HG02610 (cell line): ENCODE data around the gene RNF5.
"Not testable (repeated sequence)": the region's sequence is repeated elsewhere in the genome, so short reads cannot be mapped to it uniquely, and the experiment has no call there.

ENCODE experiments used
- ATAC-seq: cut with Tn5 transposase; IDR thresholded peaks from one replicate; pipeline ENCODE4 v1.9.1; 2021; ENCODE audit warnings: mild to moderate bottlenecking, moderate library complexity; ENCODE audit not compliant: unreplicated experiment

RNF5 gene

DNA sequence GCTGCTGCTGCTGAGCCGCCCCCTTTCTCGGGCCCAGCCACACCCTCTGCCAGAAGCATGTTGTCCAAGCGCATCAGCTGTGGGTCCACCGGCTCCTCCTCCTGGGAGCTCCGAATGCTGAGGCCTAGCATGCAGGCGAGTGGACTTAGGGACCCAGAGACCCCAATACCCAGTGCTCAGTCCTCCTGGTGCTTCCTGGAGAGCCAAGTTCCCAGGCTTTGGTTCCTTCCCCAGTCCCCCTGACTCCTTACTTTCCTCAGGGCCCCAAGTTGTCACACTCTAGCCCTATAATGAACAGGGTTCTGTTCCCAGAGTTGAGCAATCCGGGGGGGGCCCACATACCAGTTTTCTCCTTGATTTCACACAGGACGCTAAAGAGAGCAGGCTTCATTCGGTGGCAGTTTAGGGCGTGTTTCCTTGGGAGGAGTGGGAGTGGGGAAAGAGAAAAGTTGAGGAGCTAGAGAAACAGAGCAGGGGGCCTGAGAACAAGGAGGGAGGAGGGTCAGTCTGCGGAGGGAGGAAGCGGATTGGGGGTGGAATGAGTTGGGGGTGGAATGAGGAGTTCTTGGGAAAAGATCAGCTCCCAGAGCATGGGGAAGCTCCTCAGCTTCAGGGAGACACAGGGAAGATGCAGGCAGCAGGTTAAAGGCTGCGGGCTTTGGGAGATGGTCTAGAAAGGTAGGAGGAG is 10.3 kb downstream of the RNF5 start:
- ATAC-seq: no peak

DNA sequence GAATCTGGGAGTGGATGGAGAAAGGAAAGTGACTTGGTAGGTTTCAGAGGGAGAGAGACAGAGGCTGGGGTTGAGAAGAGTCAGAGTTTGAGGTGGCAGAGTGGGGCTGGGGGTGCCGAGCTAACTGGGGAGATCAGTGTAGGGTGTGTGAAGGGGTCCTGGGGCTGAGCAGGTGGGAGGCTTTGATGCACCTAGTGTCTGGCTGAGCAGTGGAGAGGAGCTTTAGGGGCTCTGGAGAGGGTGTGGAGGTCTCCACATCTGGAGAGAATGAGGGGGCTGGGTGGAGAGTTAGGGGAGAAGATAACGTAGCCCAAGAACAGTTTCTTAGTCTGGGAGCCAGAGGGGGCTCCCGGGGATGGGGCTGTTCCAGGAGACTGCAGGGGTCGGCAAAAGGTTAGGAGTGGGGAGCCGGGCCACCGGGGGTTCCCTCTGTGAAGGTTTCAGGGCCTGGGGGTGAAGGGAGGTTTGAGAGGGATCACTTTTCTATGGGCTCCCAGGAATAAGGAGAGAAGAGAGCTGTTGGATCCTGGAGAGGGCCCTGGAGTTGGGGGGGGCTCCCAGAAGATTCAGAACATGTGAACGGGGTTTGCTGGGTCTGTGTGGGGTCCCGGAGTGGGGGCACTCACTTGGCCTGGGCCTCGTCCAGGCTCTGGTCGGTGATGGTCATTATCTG is 11.0 kb downstream of the RNF5 start:
- ATAC-seq: no peak

DNA sequence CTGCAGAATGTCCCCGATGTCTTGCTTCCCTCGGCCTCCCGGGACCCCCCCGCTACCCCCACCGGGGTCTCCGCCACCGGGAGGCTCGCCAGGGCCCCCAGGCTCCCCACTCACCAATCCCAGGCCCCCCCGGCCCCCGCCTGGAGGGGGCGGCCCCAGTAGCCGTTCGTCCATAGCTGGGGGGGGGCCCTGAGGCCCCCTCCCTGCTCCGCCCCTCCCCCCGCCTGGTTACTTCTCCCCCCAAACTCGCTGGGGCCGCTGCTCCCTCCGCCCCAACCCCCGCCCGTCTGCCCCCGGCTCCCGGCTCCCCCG is 11.5 kb downstream of the RNF5 start:
- ATAC-seq: no peak

DNA sequence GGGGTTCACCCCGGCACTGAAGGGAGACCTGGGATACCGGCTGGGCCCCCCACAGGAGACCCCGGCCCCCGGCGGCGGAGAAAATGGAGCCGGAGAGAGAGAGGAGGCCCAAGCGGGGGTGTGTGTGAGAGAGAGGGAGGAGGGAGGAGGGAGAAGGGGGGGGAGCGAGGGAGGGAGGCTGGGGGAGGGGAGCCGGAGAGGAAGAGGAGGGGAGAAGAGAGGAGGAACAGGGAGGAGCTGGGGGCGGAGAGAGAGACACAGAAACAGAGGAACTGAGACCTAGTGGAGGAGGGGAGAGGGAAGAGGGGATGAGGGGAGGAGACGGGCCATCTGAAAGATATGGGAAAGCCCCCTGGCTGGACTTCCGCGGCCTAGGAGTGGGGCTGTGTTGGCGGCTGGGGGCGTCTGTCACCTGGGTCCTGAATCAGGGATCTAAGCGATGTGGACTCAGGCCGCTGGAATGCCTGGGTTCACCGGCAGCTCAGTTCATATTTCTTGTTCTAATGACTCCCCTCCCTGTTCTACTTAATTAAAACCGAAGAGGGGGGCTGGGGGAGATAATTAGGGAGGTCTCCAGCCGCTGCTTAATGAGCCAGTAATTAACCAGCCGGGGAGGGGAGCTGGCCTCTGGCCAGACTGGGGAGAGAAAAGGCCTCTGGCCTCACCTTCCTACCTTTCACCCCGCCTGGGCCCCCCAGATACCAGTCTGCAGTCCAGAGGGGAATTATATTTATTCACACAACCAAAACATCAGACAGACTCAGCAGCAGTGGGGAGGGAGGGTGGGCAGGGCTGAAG is 12.0 kb downstream of the RNF5 start, which contains the start of gene PBX2:
Gene PBX2, minus strand, starts transcription at position 149 of the 798 bp plus-strand sequence. CDS start 287 bp downstream, outside the sequence.
- peak; percentile 69 for ATAC-seq

DNA sequence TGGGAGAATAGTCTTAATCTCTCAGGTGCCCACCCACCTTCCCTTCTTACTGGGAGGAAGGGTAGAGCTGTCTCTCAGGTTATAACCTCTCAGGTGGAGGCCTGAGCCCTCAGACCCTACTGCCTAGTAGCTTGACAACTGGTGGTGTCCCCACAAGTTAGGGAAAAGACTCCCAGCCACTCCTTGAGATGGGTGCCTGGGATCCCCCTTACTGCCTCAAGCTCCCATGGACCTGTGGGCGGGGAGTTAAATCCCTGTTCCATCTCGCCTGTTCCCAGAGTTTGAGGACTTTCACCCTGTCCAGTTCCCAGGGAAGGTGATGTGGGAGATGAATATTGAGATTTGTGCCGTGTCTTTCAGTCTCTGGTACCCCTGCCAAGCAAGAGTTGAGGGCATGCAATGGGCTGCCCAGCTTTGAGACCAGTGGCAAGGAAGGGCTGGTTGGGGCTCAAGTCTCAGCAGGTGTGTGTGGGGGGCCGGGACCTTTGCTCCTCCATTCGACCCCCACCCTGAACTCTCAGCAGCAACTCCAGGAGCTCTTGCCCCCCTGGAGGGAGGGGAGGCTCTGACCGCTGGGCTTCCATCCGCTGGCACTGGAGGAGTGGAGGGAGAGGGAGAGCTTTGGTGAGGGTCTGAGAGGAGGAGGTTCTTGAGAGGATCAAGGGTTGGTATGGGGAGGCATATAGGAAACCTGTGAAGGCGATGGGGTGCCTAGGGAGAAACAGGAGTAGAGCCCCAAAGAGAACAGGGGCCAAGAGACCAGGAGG is 12.9 kb downstream of the RNF5 start:
- no peak for ATAC-seq

DNA sequence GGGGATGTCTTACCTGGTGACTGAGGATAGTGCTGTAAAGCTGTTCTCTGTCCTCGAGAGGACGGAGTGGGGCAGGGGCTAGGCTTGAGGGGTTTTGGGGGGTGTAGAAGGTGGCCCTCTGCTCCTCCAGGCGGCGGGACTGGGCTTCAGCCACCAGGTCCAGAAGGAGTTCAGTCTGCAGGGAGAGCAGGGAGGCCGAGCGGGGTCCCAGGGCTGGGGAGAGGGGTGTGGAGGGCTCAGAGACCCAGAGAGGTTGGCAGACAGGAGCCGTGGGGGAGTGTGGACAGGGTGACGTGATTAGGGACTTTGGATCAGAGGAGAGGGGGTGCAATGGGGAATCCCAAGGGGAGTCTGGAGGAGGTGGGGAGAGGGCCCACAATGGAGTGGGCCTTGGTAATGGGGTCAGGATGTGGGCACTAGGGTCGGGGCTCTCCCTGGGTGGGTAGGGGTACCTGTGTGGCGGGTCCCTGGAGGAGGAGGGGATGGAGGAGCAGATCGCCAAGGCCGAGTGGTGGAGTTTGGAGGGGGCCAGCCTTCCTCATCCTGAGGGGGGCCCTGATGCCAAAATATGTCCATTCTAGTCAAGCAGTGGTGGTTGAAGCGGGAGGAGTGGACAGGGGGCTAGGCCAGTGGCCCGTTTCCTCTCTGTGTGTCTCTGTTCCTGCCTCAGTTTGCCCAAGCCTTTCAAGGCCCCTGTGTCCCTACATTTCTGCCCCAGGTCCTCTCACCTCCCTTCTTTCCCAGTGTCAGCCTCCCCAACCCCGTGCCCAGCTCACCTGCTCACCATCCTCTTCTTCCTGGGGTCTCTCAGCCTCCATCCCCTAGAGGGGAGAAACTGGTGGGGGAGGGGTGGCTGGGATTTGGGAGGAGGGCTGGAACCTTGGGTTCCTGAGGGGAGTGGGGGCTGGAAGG is 13.7 kb downstream of the RNF5 start:
- no peak for ATAC-seq

DNA sequence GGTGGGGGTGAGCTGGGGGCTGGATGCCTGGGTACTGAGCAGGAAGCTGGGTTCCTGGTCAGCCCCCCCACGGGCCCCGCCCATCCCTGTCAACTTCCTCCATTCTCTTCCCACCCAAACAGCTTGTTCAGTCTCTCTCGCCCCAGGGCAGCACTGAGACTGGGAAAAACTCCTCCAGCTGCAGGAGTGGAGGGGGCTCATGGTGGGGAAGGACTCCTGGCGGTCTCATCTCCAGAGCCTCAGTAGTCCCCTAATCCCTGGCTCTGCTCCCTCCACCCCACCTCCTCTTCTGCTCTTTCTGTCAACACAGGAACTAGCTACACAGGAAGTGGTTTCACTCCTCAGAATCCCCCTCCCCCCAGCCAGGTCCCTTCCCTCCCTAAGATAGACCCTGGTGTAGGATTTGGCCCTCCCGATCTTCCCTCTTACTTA is 14.4 kb downstream of the RNF5 start, which contains the start of gene GPSM3:
Gene GPSM3, minus strand, starts transcription at position 36 of the 432 bp plus-strand sequence. CDS start 130 bp downstream, outside the sequence.
- ATAC-seq: no peak

DNA sequence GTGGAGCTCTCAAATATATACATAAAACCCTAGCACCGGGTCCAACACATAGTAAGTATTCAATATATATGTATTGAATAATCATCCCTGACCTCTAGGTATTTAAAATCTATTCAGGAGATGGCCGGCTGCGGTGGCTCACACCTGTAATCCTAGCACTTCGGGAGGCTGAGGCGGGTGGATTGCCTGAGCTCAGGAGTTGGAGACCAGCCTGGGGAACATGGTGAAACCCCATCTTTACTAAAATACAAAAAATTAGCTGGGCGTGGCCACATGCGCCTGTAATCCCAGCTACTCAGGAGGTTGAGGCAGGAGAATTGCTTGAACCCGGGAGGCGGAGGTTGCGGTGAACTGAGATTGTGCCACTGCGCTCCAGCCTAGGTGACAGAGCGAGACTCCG is 14.9 kb downstream of the RNF5 start:
- not testable (repeated sequence) for ATAC-seq

DNA sequence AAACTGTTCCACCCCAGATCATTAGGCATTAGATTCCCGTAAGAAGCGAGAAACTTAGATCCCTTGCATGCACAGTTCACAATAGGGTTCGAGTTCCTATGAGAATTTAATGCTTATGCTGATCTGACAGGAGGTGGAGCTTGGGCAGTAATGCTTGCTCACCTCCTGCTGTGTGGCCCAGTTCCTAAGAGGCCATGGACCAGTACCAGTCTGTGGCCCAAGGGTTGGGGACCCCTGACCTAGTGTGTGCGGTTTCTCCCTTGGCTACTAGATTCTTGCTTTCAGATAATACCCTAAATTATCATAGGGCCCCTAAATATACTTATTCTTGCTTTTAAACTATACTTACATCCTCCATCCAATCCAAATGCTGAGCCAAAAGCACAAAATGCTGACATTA is 16.2 kb downstream of the RNF5 start:
- no peak for ATAC-seq

DNA sequence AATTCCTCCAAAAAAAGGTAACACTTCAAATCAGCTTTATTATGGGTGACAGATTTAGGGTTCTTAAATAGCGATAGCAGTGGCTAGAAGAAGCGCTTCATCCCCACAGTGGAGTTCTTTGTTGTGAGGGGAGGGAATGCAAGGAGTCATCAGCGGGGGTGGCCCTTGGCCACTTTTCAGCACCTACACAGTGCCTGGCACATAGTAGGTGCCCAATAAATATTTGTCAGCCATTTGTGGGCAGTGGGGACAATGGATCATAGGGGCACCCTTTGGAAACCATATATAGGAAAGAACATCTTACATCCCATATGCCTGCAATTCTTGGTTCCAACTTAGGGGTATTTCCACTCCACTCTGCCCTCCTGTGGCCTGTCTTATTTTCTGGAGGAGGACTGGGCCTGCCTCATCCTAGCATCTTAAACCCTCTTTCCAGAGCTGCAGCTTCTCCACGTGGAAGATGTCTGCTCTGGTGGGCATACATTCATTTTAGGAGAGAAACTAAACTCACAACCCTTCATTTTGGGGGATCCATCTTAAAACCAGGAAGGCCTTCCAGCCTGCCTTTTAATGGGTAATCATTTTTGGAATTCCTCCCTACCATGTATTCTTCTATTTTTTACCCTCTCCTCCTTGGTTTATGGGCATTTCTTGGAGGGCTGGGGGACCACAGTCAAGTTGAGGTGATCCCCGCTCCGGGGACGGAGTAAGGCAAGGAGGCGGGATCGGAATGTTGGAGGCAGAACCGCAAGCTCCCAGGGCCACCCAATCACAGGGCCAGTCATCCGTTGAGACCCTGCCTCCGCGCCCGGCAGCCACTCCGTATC is 16.8 kb downstream of the RNF5 start:
- no peak for ATAC-seq

DNA sequence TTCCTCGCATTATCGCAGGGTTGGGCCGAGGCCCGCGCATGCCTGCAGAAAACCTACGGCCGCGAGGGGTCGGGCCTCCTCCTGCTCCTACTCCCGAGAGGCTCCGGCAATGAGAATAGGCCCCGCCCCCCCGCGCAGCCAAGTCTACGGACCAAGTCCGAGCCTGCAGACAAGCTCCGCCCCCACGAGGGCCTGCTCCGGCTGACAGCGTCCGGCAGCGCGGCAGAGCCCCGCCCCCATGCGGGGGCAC is 17.4 kb downstream of the RNF5 start:
- peak; percentile 74 for ATAC-seq

DNA sequence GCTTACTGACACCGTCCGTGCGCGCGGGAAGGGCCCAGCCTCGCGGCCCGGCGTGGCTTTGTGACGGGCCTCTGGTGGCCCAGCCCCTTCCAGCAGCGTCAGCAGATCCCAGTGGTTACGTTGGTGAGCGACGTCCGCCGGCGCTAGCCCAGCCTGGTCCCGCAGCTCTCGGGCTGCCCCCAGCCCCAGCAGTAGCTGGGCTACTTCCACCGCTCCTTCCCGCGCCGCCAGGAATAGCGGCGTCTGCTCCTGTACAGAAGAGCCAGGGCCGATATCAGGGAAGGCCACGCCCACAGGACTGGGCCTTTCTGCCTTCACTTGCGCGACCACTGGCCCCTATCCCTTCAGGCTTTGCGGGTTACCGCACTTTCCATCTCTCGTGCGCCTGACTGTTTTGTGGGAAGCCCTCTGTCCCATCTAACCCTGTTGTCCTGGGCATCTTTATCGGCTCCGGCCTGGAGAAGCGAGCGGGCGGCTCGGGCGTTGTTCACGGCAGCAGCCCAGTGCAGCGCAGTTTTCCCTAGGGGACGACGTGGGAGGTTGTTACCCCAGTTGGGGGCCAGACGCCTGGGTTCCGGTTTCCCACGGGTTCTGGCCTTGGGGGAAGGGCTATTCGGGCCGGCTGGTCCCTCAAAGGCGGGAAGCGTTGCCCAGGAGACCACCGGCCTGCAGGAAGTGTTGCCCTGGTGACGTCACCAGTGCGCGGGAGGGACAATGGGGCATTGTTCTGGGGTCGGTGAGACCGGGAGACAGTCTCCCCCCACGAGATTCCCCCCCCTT is 17.9 kb downstream of the RNF5 start:
- peak; percentile 76 for ATAC-seq

DNA sequence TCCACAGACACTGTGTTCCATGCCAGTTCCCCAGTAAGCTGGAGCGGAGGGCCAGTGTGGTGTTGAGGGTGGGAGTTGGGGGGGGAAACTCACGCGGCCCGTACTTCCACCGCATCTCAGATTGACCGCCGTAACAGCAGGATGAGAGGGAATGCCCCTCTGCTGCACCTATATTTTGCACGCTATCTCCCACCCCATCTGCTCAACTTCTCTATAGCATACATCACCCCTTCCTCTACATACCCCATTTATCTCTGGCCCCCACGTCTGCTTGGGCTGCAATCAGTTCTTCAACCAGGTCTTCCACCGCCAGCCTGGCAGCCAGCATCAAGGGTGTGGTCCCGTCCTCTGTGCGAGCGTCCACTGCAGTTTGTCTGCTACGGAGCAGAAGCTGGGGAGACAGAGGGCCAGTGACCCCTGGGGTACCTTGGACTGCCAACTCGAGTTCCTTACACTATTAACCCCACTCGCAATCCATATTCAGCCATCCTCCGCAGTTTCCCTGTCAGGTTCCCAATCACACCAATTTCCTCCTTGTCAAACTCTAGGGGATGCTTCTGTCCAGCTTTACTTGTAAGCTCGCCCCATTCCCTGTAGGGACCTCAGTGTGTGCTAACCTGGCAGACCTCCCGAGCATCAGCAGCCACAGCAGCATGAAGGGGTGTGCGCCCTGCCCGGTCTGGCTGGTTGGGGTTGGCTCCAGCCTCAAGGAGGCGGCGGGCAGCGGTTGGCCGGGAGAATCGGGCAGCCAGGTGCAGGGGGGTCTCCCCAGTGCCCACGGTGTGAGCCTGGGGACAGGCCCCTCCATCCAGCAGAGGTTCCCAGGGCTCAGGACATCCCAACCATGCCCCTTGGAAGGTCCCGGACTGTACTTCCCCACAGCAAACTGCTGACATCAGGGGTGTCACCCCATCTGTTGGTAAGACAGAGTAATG is 18.7 kb downstream of the RNF5 start:
- no peak for ATAC-seq

DNA sequence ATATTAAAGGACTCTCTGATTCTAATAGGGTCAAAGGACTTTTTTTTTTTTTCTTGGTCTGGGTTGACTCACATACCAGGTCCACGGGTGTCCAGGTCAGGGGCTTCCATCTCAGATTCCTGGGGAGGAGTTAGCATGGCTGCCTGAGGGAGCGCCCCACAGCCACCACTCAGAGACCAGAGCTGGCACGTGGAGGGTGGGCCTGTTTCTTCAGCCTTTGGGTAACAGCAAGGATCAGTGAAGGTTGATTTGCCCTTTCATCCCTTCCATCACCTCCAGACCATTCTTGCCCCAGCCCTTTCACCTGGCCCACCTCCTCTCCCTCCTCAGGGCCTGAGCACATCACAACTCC is 20.1 kb downstream of the RNF5 start:
- no peak for ATAC-seq

DNA sequence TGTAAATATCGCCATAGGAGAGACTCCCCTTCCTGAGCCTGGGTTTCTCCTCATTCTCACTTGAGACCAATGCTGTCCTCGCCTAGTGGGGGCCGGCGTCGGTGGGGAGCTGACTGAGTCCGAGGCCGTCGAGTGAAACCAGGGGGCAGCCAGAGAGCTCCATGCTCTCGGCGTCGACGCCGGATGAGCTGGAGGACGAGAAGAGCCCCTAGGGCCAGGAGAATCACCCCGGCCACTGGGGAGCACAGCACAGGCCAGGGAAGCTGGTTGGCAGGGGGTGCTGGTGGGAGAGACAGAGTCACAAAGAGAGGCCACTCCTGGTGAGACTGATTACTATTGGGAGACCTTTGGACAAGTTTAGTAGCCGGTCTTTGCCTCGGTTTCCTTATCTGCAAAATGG is 20.7 kb downstream of the RNF5 start:
- no peak for ATAC-seq

DNA sequence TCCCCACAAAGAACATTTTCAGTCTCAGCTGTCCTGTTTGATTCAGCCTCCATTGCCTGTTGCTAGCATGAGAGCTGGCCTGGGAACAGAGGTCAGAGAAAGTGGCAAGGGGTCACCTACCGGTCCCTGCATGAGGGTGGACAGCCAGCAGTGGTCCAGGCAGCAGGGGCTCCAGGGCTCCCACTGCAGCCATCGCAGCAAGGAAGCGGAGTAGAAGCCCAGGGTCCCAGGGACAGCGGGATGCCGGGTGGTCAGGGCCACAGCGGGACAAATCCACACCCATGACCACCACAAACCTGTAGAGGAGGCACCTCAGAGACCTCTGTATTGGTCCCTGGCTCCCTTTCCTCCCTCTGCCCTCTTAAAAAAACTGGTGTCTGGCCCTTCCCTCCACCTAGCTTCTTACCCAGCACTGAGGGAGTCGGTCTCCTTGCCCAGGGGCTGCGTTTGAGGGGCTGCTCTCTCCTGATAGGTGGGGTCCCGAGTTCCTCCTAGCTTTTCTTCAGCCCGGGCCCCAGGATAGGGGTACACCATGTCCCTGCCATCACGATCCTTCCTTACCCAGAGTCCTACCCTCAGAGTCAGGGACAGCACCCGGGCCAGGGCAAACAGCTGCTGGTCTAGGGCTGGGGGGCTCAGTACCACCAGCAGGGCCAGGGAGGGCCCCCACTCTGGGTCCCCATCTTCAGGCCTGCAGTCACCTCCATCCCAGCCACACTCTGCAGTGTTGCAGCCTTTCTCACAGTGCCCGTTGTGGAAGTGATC is 22.7 kb downstream of the RNF5 start:
- ATAC-seq: no peak

DNA sequence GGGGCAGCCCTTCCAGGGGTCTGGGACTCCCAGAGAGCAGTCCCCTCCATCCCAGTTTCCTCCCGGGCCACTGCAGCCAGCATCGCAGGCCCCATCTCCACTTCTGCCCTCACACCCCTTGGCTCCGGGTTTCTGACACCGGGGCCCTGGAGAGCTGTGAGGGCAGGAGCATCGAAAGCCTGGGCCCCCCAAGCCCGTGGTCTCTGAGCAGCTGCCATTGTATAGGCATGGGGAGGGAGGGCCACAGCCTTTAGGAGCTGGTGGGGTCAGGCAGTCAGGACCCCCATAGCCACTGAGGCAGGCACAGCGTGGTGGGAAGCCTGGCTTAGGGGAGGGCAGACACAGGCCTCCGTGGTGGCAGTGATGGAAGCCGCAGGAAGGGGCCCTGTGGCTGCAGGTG is 24.0 kb downstream of the RNF5 start:
- ATAC-seq: no peak
